Fibroblast of lung (primary cell): ENCODE data around the gene NXPE3. TPM values are rescaled to one million over a fixed set of nuclear protein-coding genes. Genes with fewer than 3 reads are reported as not detected.
"Not testable (repeated sequence)": the region's sequence is repeated elsewhere in the genome, so short reads cannot be mapped to it uniquely, and the experiment has no call there.

Source experiments
- DNase-seq, 2 donors: peaks; one replicate each; pipeline versions ENCODE4 v3.0.0 to v3.0.0-alpha.2; 2010; ENCODE audit warnings: low read depth in 2 of 2
- H2AFZ ChIP-seq: 2 replicates; pipeline ENCODE4 v1.5.1; 2012; ENCODE audit warnings: low read length, control low read depth, inconsistent platforms
- H3K27ac ChIP-seq: 2 replicates; pipeline ENCODE4 v1.5.1; 2011; ENCODE audit warnings: low read length, control low read depth; ENCODE audit not compliant: insufficient read depth
- H3K27me3 ChIP-seq: 2 replicates; pipeline ENCODE4 v1.5.1; 2011; ENCODE audit warnings: mild to moderate bottlenecking, low read length; ENCODE audit not compliant: control insufficient read depth, insufficient read depth
- H3K36me3 ChIP-seq: 2 replicates; pipeline ENCODE4 v1.5.1; 2011; ENCODE audit warnings: low read length; ENCODE audit not compliant: control insufficient read depth, insufficient read depth
- H3K4me1 ChIP-seq: 2 replicates; pipeline ENCODE4 v1.5.1; 2011; ENCODE audit warnings: low read length; ENCODE audit not compliant: control insufficient read depth, insufficient read depth; ENCODE audit errors: extremely low read depth
- H3K4me2 ChIP-seq: 2 replicates; pipeline ENCODE4 v1.5.1; 2011; ENCODE audit warnings: low read length, control low read depth; ENCODE audit not compliant: insufficient read depth; ENCODE audit errors: extremely low read depth
- H3K4me3 ChIP-seq, 4 experiments: fragments of 200-600 bp in 1 of 4; sonication (generic) in 1 of 4; replicated peaks in 1 of 4; 2 replicates each; pipeline ENCODE4 v1.5.1; 2011 to 2016; ENCODE audit warnings: low read length in 4 of 4, low read depth in 3 of 4, mild to moderate bottlenecking in 3 of 4, control low read depth in 2 of 4, inconsistent platforms in 1 of 4, mixed read lengths in 1 of 4; ENCODE audit not compliant: insufficient read depth in 1 of 4; ENCODE audit errors: control extremely low read depth in 1 of 4
- H3K79me2 ChIP-seq: 2 replicates; pipeline ENCODE4 v1.5.1; 2012; ENCODE audit warnings: mild to moderate bottlenecking, low read length, inconsistent platforms; ENCODE audit not compliant: control insufficient read depth, insufficient read depth
- H3K9ac ChIP-seq: 2 replicates; pipeline ENCODE4 v1.5.1; 2011; ENCODE audit warnings: mild to moderate bottlenecking, low read length, control low read depth; ENCODE audit not compliant: insufficient read depth
- H3K9me3 ChIP-seq: 2 replicates; pipeline ENCODE4 v1.5.1; 2012; ENCODE audit warnings: low read depth, low read length; ENCODE audit not compliant: control insufficient read depth, insufficient read depth
- H4K20me1 ChIP-seq: 2 replicates; pipeline ENCODE4 v1.5.1; 2011; ENCODE audit warnings: low read length; ENCODE audit not compliant: control insufficient read depth, insufficient read depth; ENCODE audit errors: extremely low read depth
- CTCF ChIP-seq, 2 donors: IDR thresholded peaks in 1 of 2; conservative IDR thresholded peaks in 1 of 2; 1 replicate in 1 of 2; 2 replicates in 1 of 2; pipeline ENCODE4 v1.5.1; 2011 to 2012; ENCODE audit warnings: low read length in 2 of 2, control low read depth in 1 of 2, inconsistent platforms in 1 of 2, low read depth in 1 of 2, mild to moderate bottlenecking in 1 of 2
- EZH2 ChIP-seq: IDR thresholded peaks from 2 replicates; pipeline ENCODE4 v1.5.1; 2012; ENCODE audit warnings: low read length, control low read depth, mild to moderate bottlenecking; ENCODE audit errors: missing control alignments
- polyA plus RNA-seq, 2 donors: library from polyadenylated mRNA; depleted of rRNA in 1 of 2; stranded (reverse) in 1 of 2; unstranded in 1 of 2; fragments of >200 nt; gene quantifications; 2 replicates each; pipeline ENCODE4 v1.2.1, GENCODE V29; 2011 to 2012; ENCODE audit warnings: missing spikeins in 1 of 2
- total RNA-seq: library from RNA; depleted of rRNA; stranded (reverse); fragments of >200 nt; gene quantifications from 2 replicates; pipeline ENCODE4 v1.2.1, GENCODE V29; 2014

The NXPE3 gene
- total and polyA plus RNA-seq, 2 donors (not counting 1 experiment from before 2014, with no cell fraction given), result 26.9 to 27.9 TPM

- no peak for TF ChIP-seq CTCF (conservative IDR thresholded peaks at IDR 0.05 in 1 of 2, IDR thresholded peaks at IDR 0.05 in 1 of 2; ENCODE audit: low read depth in 1 of 2, low read length in 2 of 2)
- TF ChIP-seq EZH2, result no peak
- H3K27me3 ChIP-seq, result no peaks in the 10 kb centered on the region
- peaks cover 10% of the 10 kb centered on the region for H3K36me3 ChIP-seq
- H3K4me3 ChIP-seq, result no peak overlapping the region
- no peaks in the 10 kb centered on the region for H3K9me3 ChIP-seq
- H3K4me2 ChIP-seq, result no peak overlapping the region
- H4K20me1 ChIP-seq, result no peaks in the 10 kb centered on the region
- no peak for DNase-seq
- no peak overlapping the region for H3K9ac ChIP-seq
- no peaks in the 10 kb centered on the region for H3K79me2 ChIP-seq
- no peak overlapping the region for H3K27ac ChIP-seq
- no peak overlapping the region for H2AFZ ChIP-seq
- H3K4me1 ChIP-seq, result no peaks in the 10 kb centered on the region
Observed at GRCh38 chr3:101732240-101732641, 46.8 kb upstream of the NXPE3 start.

- Histone ChIP-seq H3K9ac (no peak overlapping the region), H2AFZ (no peak overlapping the region), H3K4me3 (no peak overlapping the region), H3K27ac (no peak overlapping the region), H4K20me1 (no peaks in the 10 kb centered on the region), H3K79me2 (no peaks in the 10 kb centered on the region), H3K4me2 (no peak overlapping the region), H3K27me3 (no peaks in the 10 kb centered on the region), H3K4me1 (no peaks in the 10 kb centered on the region), H3K36me3 (peaks cover 10% of the 10 kb centered on the region), H3K9me3 (no peaks in the 10 kb centered on the region)
- TF ChIP-seq CTCF (conservative IDR thresholded peaks at IDR 0.05 in 1 of 2, IDR thresholded peaks at IDR 0.05 in 1 of 2; ENCODE audit: low read depth in 1 of 2, low read length in 2 of 2), result no peak
- no peak for TF ChIP-seq EZH2
- no peak for DNase-seq
Observed at GRCh38 chr3:101735833-101736232, 43.2 kb upstream of the NXPE3 start.

- H3K27me3 ChIP-seq, H3K4me3 ChIP-seq, DNase-seq, H3K36me3 ChIP-seq, H3K4me2 ChIP-seq, H4K20me1 ChIP-seq, H2AFZ ChIP-seq, H3K9ac ChIP-seq, H3K4me1 ChIP-seq, H3K79me2 ChIP-seq, H3K27ac ChIP-seq, H3K9me3 ChIP-seq: not testable (repeated sequence)
Observed at GRCh38 chr3:101741914-101742313, 37.1 kb upstream of the NXPE3 start.

- Histone ChIP-seq H3K9me3 (no peaks in the 10 kb centered on the region), H3K36me3 (peaks cover 2% of the 10 kb centered on the region), H3K4me3 (no peak overlapping the region), H3K27ac (no peak overlapping the region), H4K20me1 (no peaks in the 10 kb centered on the region), H2AFZ (no peak overlapping the region), H3K79me2 (no peaks in the 10 kb centered on the region), H3K9ac (no peak overlapping the region), H3K4me2 (no peak overlapping the region), H3K27me3 (no peaks in the 10 kb centered on the region), H3K4me1 (no peaks in the 10 kb centered on the region)
- TF ChIP-seq EZH2, result no peak
- no peak for TF ChIP-seq CTCF (conservative IDR thresholded peaks at IDR 0.05 in 1 of 2, IDR thresholded peaks at IDR 0.05 in 1 of 2; ENCODE audit: low read depth in 1 of 2, low read length in 2 of 2)
- no peak for DNase-seq
Observed at GRCh38 chr3:101744811-101745210, 34.2 kb upstream of the NXPE3 start.

GRCh38 chr3:101745934-101746333 is 33.1 kb upstream of the NXPE3 start:
- H3K36me3 ChIP-seq, H3K27ac ChIP-seq, H4K20me1 ChIP-seq, H3K27me3 ChIP-seq, DNase-seq, H3K4me2 ChIP-seq, H3K79me2 ChIP-seq, H3K9me3 ChIP-seq, H3K9ac ChIP-seq, H3K4me3 ChIP-seq, H2AFZ ChIP-seq, H3K4me1 ChIP-seq: not testable (repeated sequence)
